ENCODE results near the gene PHLDA2.
"Not testable (repeated sequence)": the region's sequence is repeated elsewhere in the genome, so short reads cannot be mapped to it uniquely, and the experiment has no call there.

Gene PHLDA2

DNA sequence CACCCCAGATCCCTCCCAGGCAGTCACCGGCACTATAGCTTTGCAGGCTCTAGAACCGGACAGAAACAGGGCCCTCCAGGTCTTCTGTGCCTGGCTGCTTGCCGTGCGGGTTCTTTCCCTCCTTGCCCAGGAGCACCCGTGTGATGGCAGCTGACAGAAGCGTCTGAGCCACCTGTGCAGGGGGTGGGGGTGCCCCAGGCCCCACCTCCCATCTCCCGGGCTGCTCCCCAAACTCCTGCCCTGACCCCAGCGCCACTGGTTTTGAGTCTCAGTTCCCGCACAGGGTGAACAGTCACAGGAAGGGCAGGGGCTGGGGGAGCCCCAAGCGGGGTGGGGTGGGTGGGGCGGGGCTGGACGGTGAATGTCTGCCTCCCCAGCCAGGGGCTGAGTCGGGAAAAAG, 13.2 kb upstream of the PHLDA2 start:
- DNase-seq (ENCODE audit: low read depth in 2 of 2) = no peak
- TF ChIP-seq, protein P1, sequence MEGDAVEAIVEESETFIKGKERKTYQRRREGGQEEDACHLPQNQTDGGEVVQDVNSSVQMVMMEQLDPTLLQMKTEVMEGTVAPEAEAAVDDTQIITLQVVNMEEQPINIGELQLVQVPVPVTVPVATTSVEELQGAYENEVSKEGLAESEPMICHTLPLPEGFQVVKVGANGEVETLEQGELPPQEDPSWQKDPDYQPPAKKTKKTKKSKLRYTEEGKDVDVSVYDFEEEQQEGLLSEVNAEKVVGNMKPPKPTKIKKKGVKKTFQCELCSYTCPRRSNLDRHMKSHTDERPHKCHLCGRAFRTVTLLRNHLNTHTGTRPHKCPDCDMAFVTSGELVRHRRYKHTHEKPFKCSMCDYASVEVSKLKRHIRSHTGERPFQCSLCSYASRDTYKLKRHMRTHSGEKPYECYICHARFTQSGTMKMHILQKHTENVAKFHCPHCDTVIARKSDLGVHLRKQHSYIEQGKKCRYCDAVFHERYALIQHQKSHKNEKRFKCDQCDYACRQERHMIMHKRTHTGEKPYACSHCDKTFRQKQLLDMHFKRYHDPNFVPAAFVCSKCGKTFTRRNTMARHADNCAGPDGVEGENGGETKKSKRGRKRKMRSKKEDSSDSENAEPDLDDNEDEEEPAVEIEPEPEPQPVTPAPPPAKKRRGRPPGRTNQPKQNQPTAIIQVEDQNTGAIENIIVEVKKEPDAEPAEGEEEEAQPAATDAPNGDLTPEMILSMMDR (IDR thresholded peaks at IDR 0.05; ENCODE audit: low read depth, low read length) = no peak
- no peak overlapping the region for H3K4me3 ChIP-seq (replicated peaks in 1 of 2; ENCODE audit: low read depth in 2 of 2, low read length in 2 of 2)

DNA sequence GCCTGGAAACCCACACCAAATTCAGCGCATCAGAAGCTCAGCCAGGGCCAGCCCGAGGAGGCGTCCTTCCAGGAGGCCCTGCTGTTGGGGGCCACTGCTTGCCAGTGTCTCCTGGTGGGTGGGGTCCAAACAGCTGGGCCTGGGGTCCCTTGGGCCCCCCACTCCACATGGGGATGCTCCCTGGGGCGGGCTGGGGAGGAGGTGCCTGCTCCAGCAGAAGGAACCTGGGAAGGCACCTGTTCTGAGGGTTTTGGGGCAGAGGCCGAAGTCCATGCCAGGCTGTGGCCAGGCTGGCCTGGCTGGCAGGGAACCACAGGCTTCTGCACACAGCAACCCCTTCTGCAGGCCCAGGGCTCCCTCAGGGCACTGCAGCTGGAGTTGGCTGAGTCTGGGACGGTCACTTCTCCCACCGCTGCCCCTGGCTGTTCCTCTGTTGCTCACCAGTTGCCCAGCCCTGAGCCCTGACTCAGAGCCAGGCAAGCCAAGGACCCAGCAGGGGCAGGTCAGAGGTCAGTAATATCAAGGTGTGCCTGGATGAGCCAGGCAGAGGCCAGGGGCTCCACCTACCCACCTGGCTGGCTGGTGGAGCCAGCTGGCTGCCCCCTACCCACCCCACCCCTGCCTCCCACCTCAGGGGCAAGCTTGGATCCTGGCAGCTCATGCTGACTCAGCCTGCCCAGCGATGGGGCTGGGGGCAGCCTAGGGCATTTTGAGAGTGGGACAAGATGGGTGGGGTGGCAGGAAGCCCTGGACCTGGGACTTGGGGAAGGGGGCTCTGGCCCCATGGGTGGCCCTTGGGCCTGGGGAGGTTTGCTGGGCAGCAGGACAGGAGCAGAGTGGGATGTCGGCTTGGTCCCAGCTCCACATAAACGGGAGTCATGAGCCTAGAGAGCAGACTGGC, 12.0 kb upstream of the PHLDA2 start:
- H3K4me3 ChIP-seq (replicated peaks in 1 of 2; ENCODE audit: low read depth in 2 of 2, low read length in 2 of 2) = no peak overlapping the region
- TF ChIP-seq, protein P1 (IDR thresholded peaks at IDR 0.05; ENCODE audit: low read depth, low read length) = no peak
- DNase-seq (ENCODE audit: low read depth in 2 of 2) = no peak

DNA sequence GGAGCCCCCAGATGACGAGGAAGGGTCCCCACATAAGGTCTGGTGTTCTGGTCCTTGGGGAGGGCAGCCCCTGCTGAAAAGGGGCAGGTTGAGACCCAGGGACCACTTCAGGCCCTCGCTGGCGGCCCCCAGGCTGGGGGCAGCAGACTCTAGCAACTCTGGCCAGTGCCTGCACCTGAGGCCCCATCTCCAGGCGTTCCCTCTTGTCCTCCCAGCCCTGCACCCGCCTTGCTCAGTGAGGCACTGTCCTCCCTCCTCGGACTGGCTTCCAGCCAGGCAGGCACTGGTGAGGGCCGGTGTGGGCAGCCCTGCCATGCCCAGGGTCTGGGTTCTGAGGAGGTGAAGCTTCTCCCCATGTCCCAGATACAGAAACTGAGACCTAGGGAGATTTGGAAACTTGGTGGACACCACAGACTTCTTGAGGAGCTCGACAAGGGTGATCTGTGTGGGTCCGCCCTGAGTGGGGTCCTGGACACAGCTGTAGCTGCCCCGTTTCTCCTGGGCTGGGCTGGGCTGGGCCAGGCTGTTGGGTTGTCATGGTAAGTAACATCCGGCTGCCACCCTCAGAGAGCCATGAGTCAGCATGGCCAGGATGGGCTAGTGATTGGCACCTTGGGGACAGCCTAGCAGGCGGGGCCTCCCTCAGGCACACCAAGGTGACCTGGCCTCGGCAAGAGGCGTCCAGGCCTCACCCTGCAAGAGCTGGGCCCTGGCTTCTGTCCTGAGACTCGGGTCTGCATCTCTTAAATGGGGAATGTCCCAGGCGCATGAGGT, 11.1 kb upstream of the PHLDA2 start:
- DNase-seq (ENCODE audit: low read depth in 2 of 2) = peak; percentile 40 to 41
- TF ChIP-seq, protein P1 (IDR thresholded peaks at IDR 0.05; ENCODE audit: low read depth, low read length) = no peak
- no peak overlapping the region for H3K4me3 ChIP-seq (replicated peaks in 1 of 2; ENCODE audit: low read depth in 2 of 2, low read length in 2 of 2)

DNA sequence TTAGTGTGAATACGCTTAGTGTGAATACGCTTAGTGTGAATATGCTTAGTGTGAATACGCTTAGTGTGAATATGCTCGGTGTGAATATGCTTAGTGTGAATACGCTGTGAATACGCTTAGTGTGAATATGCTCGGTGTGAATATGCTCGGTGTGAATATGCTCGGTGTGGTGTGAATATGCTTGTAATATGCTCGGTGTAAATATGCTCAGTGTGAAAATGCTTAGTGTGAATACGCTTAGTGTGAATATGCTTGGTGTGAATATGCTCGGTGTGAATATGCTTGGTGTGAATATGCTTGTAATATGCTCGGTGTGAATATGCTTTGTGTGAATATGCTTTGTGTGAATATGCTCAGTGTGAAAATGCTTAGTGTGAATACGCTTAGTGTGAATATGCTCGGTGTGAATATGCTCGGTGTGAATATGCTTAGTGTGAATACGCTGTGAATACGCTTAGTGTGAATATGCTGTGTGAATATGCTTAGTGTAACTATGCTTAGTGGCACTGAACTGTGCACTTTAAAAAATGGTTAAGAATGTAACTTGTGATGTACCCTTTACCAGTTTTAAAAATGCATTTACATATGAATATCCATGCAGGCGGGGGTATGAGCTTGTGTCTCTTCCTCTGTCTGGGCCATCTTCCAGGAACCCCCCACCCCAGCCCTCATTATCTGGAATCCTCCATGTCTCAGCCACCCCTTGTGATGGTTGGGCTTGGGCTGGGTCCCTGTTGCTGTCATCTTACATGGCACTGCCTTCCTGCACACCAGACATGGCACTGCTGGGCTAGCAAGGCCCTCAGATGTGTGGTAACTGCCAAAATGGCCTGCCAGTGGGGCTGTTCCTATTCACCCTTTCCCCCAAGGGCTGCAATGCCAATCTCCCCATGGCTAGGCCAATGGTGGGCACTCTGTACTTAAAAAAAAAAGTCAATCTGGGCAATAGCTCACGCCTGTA, 9.5 kb upstream of the PHLDA2 start:
- not testable (repeated sequence) for H3K4me3 ChIP-seq (replicated peaks in 1 of 2; ENCODE audit: low read depth in 2 of 2, low read length in 2 of 2); DNase-seq (ENCODE audit: low read depth in 2 of 2)

DNA sequence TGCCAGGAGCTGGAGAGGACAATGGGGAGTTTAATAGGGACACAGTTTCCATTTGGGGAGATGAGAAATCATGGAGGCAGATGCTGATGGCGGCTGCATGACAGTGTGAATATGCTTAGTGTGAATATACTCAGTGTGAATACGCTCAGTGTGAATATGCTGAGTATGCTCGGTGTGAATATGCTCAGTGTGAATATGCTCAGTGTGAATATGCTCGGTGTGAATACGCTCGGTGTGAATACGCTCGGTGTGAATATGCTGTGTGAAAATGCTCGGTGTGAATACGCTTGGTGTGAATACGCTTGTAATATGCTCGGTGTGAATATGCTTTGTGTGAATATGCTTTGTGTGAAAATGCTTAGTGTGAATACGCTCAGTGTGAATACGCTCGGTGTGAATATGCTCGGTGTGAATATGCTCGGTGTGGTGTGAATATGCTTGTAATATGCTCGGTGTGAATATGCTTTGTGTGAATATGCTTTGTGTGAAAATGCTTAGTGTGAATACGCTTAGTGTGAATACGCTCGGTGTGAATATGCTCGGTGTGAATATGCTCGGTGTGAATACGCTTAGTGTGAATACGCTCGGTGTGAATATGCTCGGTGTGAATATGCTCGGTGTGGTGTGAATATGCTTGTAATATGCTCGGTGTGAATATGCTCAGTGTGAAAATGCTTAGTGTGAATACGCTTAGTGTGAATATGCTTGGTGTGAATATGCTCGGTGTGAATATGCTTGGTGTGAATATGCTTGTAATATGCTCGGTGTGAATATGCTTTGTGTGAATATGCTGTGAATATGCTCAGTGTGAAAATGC, 8.6 kb upstream of the PHLDA2 start:
- H3K4me3 ChIP-seq (replicated peaks in 1 of 2; ENCODE audit: low read depth in 2 of 2, low read length in 2 of 2); DNase-seq (ENCODE audit: low read depth in 2 of 2): not testable (repeated sequence)

DNA sequence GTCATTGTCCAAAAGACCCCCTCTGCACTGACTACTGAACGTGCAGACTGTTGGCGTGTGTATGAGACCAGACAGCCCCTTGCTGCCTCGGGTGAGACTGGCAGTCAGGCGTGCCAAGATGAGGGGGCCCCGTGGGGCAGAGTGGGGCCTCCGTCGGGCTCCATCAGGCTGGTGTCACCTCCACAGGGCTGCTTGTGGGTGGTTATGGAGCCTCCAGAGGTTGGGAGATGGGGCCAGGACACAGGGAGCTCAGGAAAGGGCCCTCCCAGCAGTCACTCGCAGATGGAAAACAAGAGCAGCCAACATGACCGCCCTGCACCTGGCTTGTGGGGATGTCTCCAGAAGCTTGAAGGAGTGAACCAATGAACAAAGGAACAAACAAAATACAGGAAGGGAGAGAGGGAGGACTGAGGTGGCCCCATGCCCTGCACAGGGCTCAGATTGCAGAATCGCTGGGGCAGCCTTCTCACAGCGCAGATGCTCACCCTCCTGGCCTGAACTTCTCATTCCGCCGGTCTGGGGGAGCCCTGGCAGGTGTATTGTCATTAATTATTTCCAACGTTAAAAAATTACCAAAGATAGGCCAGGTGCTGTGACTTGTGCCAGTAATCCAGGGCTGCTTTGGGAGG, 5.5 kb upstream of the PHLDA2 start:
- DNase-seq (ENCODE audit: low read depth in 2 of 2) = no peak
- TF ChIP-seq, protein P1 (IDR thresholded peaks at IDR 0.05; ENCODE audit: low read depth, low read length) = no peak
- H3K4me3 ChIP-seq (replicated peaks in 1 of 2; ENCODE audit: low read depth in 2 of 2, low read length in 2 of 2) = no peak overlapping the region

Data from cardiac fibroblast (primary cell).